Measurements from ENCODE around the gene XXYLT1.

DNA sequence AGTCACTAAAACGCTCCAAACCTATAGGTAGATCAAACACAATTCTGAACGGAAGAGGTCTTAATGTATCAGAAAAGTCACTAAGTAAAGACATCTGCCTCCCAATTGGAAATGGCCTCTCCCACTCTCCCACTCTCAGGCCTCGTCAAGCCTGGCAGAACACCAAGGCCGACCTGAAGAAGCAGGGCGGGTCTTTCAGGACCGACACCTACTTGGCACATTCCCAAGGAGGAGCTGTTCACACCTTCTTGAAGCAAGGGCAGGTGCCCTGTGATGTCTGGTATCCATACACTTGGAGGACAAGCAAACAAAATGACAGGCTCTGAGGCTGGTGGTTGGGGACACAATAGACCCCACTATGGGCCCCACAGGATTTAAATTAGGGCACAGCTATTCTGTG, 30.0 kb downstream of the XXYLT1 start:
- TF ChIP-seq POLR2A (IDR thresholded peaks at IDR 0.05; ENCODE audit: low read depth, low read length), result no peak
- TF ChIP-seq POLR2AphosphoS5 (IDR thresholded peaks at IDR 0.05; ENCODE audit: low read depth, low read length), result no peak
- no peak for TF ChIP-seq TAF1 (IDR thresholded peaks at IDR 0.05; ENCODE audit: borderline replicate concordance, low read depth, low read length)
